MM.1S (cell line): ENCODE data around the gene TOX3.

Experiments used
- CTCF ChIP-seq: fragments of 300-600 bp; sonication (generic); IDR thresholded peaks from 2 replicates; pipeline ENCODE4 v1.5.1; 2016; ENCODE audit warnings: antibody characterized with exemption, low read length, mixed read lengths
- EZH2 ChIP-seq: fragments of 300-600 bp; sonication (generic); optimal IDR thresholded peaks from 2 replicates; pipeline ENCODE3; 2017; ENCODE audit warnings: low read depth, mild to moderate bottlenecking, antibody characterized with exemption, low read length, mixed read lengths
- EZH2phosphoT487 ChIP-seq: fragments of 300-600 bp; sonication (generic); IDR thresholded peaks from 2 replicates; pipeline ENCODE4 v1.6.1; 2018; ENCODE audit warnings: antibody characterized with exemption, low read length

- TF ChIP-seq CTCF, result no peak
- no peak for TF ChIP-seq EZH2
- TF ChIP-seq EZH2phosphoT487, result no peak
Measured at GRCh38 chr16:52568495-52568894, 21.6 kb upstream of the TOX3 start.
